ENCODE data around the gene CACNB2. TPM values are rescaled to one million over a fixed set of nuclear protein-coding genes. Genes with fewer than 3 reads are reported as not detected.

CACNB2 gene
- total RNA-seq, 2 experiments from 2014 or later: not detected

DNA sequence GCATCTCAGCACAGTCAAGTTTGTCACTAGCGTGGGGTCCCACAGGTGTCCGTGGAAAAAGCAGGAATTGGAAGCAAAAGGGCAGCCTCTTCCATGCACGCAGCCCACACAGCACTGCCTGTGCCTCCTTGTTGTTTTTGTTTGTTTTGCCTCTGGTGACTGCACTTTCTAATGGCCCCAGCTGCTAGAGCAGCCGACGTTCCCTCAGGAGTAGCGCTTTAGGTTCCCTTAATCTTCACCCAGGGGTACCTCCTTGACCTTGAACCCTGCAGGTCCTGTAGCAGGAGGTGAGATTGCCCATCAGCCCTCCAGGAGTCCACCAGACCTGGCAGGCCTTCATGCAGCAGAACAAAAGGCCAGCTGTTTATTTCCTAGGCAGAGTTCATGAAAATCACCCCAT is 210.1 kb downstream of the CACNB2 start:
- no peak for DNase-seq
- Mint-ChIP-seq H3K9me3 (no peaks in the 10 kb centered on the region), H3K4me1 (ENCODE audit: low read depth) (no peaks in the 10 kb centered on the region), H3K36me3 (ENCODE audit: low read depth) (no peaks in the 10 kb centered on the region), H3K27me3 (ENCODE audit: low read depth) (no peaks in the 10 kb centered on the region), H3K27ac (no peak overlapping the region), H3K4me3 (no peak overlapping the region)
- CTCF ChIA-PET: no interaction called here
- intact Hi-C loops (cut with micrococcal nuclease): no loop called here

DNA sequence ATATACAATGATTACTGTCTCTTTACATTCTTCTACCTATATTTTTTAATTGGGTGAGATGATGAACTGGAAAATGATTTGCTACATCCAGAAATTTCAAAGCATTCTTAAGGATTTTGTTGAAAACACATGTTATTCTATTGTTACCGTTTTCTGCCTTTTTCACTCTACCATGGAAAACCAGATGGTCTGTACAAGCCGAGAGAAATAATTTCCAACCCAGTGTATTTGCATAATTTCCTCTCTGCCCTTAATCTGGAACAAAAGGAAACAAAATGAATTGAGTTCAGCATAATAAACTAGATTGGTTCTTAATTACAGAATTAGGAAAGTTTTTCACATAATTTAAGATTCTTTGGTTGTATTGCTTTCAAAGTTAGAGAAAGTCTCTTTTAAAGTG is 211.2 kb downstream of the CACNB2 start:
- no peaks in the 10 kb centered on the region for H3K9me3 Mint-ChIP-seq
- intact Hi-C loops (cut with micrococcal nuclease): no loop called here
- CTCF ChIA-PET: no interaction called here

GRCh38 chr10:18352175-18352574 is 212.0 kb downstream of the CACNB2 start:
- CTCF ChIA-PET: no interaction called here
- intact Hi-C loops (cut with micrococcal nuclease): no loop called here
- Mint-ChIP-seq H3K4me1 (ENCODE audit: low read depth) (no peaks in the 10 kb centered on the region), H3K9me3 (no peaks in the 10 kb centered on the region), H3K36me3 (ENCODE audit: low read depth) (no peaks in the 10 kb centered on the region), H3K27me3 (ENCODE audit: low read depth) (no peaks in the 10 kb centered on the region), H3K27ac (no peak overlapping the region), H3K4me3 (no peak overlapping the region)
- no peak for DNase-seq

More for the DNA sequence above, 211.2 kb downstream of the CACNB2 start:
- Mint-ChIP-seq H3K4me3 (no peak overlapping the region), H3K4me1 (ENCODE audit: low read depth) (no peaks in the 10 kb centered on the region), H3K36me3 (ENCODE audit: low read depth) (no peaks in the 10 kb centered on the region), H3K27me3 (ENCODE audit: low read depth) (no peaks in the 10 kb centered on the region), H3K27ac (no peak overlapping the region)
- no peak for DNase-seq

DNA sequence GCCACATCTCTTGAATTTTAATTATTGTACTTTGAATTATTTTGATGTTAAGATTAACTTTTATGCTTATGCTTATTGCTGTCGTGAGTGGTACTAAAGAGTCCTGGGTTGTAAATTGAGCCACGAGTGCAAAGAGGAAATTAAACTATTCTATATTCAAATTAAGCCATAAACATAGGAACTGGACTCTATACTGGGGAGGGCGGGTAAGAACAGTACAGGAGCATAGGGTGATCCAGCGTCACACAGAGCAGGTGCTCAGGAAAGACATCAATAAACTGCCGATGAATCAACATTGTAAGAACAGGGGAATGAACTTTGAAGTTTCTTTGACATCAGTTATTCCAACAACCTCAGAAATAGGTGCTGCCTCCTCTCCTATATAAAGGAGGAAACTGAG is 219.6 kb downstream of the CACNB2 start:
- Mint-ChIP-seq H3K4me1 (ENCODE audit: low read depth) (no peaks in the 10 kb centered on the region), H3K9me3 (no peaks in the 10 kb centered on the region), H3K36me3 (ENCODE audit: low read depth) (no peaks in the 10 kb centered on the region), H3K27me3 (ENCODE audit: low read depth) (peaks cover 8% of the 10 kb centered on the region), H3K4me3 (no peak overlapping the region), H3K27ac (no peak overlapping the region)
- CTCF ChIA-PET: no interaction called here
- intact Hi-C loops (cut with micrococcal nuclease): no loop called here
- DNase-seq: no peak

DNA sequence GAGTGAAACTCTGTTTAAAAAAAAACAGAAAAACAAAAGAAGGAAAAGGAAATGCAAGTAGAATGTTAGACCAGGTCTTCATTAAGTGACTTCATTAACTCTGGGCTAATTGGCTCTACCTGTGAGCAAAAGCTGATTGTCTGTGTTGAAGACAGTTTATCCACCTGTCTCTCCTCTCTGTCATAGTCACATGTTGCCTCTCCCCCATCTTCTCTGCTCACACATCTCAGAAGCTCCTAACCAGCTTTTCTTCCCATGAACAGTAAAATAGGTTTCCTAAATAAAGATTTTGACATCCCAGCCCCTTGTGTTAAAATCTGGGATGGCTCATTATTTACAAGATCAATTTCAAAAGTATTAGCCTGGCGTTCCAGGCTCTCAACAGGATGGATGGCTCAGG is 222.7 kb downstream of the CACNB2 start:
- intact Hi-C loops (cut with micrococcal nuclease): no loop called here

DNA sequence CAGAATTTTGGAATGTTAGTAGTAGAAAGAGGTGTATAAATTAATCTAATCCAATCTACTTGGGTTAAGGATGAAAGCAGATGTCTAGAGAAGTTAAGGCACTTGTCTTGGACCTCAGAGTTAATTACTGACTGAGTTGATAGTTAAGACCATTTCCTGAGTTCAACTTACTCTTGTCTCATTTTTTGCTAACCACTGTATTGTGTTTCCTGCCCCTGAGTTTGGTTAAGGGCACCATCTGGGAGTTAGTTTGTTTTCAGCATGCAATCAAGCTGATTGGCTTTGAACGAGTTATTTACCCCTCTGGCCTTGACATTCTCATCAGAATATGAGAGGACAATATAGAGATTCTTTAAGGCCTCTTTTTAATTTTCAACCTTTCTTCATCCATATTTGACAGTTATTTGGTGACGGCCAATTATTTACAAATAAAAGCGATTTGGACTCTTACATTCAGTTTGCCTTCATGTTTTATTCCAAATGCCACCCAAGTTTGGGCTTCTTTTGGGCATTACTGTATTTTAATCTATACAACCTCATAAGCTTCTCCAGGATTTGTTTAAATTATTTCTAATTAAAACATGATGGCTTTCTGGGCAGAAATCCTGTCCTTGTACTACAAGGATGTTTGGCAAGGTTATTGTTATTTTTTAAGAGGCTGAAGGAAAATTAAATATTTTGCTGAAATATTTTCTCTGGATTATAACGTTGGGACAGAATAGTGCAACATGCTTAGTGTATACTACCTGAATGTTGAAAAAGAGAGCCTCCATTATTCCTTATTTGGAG is 225.0 kb downstream of the CACNB2 start:
- H3K9me3 Mint-ChIP-seq: no peaks in the 10 kb centered on the region
- no peaks in the 10 kb centered on the region for H3K4me1 Mint-ChIP-seq (ENCODE audit: low read depth)
- peaks cover 8% of the 10 kb centered on the region for H3K27me3 Mint-ChIP-seq (ENCODE audit: low read depth)
- H3K36me3 Mint-ChIP-seq (ENCODE audit: low read depth): no peaks in the 10 kb centered on the region
- no peak for DNase-seq
- H3K4me3 Mint-ChIP-seq: no peak overlapping the region
- CTCF ChIA-PET: no interaction called here
- intact Hi-C loops (cut with micrococcal nuclease): no loop called here
- no peak overlapping the region for H3K27ac Mint-ChIP-seq

More for the DNA sequence above, 222.7 kb downstream of the CACNB2 start:
- H3K36me3 Mint-ChIP-seq (ENCODE audit: low read depth): no peaks in the 10 kb centered on the region
- no peaks in the 10 kb centered on the region for H3K9me3 Mint-ChIP-seq
- no peak for DNase-seq
- H3K4me3 Mint-ChIP-seq: no peak overlapping the region
- H3K27me3 Mint-ChIP-seq (ENCODE audit: low read depth): peaks cover 8% of the 10 kb centered on the region
- CTCF ChIA-PET: interaction anchor here (0.9 kb wide), 1 partner anchor 9 kb away, joined by 4 read pairs; no protein-coding TSS in a partner anchor
- no peak overlapping the region for H3K27ac Mint-ChIP-seq
- no peaks in the 10 kb centered on the region for H3K4me1 Mint-ChIP-seq (ENCODE audit: low read depth)

GRCh38 chr10:18367840-18368239 is 227.6 kb downstream of the CACNB2 start:
- Mint-ChIP-seq H3K36me3 (ENCODE audit: low read depth) (no peaks in the 10 kb centered on the region), H3K27me3 (ENCODE audit: low read depth) (peaks cover 8% of the 10 kb centered on the region), H3K9me3 (no peaks in the 10 kb centered on the region)

DNA sequence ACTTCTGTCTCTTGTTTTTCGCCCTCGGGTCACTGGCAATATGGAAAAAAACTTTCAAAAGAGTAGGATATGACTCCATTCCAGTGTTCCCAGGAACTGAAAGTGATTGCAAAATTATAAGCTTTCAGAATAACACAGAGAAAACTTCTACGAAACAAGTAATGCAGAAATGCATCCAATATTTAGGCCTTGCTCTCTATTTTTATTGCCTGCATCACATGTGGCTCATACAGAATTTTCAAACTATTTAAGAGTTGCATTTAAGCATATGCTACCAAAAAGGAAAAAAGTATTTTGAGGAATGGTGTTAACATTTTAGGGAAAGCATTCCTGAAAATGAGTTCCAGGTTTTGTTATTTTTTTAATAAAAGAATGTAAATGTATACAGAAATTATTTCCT is 228.0 kb downstream of the CACNB2 start:
- Mint-ChIP-seq H3K36me3 (ENCODE audit: low read depth) (no peaks in the 10 kb centered on the region), H3K27ac (no peak overlapping the region), H3K4me1 (ENCODE audit: low read depth) (no peaks in the 10 kb centered on the region), H3K4me3 (no peak overlapping the region), H3K27me3 (ENCODE audit: low read depth) (peaks cover 7% of the 10 kb centered on the region), H3K9me3 (no peaks in the 10 kb centered on the region)
- no peak for DNase-seq
- CTCF ChIA-PET: no interaction called here
- intact Hi-C loops (cut with micrococcal nuclease): no loop called here

More at GRCh38 chr10:18367840-18368239, 227.6 kb downstream of the CACNB2 start:
- Mint-ChIP-seq H3K4me1 (ENCODE audit: low read depth) (no peaks in the 10 kb centered on the region), H3K27ac (no peak overlapping the region), H3K4me3 (no peak overlapping the region)
- intact Hi-C loops (cut with micrococcal nuclease): no loop called here
- CTCF ChIA-PET: no interaction called here
- no peak for DNase-seq

DNA sequence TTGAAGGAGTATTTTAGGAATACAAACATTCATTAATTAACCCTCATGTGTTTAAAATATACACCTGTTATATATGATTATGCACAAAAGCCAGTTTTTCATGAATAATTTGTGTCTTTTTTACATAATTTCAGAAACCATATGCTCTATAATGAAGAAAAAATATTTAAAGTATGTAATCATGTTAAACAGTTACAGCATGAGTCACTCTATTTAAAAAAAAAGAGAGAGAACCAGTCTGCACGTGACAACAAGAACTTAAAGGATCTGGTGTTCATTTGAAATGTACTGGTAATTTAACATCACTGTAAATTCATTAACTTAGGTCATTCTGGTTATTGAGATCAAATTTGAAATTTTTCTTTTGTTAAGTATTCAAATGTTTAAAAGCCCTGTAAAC is 228.5 kb downstream of the CACNB2 start:
- H3K9me3 Mint-ChIP-seq: no peaks in the 10 kb centered on the region
- CTCF ChIA-PET: no interaction called here
- intact Hi-C loops (cut with micrococcal nuclease): no loop called here
- DNase-seq: no peak
- H3K4me1 Mint-ChIP-seq (ENCODE audit: low read depth): no peaks in the 10 kb centered on the region
- no peak overlapping the region for H3K4me3 Mint-ChIP-seq
- no peaks in the 10 kb centered on the region for H3K36me3 Mint-ChIP-seq (ENCODE audit: low read depth)
- H3K27ac Mint-ChIP-seq: no peak overlapping the region
- H3K27me3 Mint-ChIP-seq (ENCODE audit: low read depth): peaks cover 6% of the 10 kb centered on the region

DNA sequence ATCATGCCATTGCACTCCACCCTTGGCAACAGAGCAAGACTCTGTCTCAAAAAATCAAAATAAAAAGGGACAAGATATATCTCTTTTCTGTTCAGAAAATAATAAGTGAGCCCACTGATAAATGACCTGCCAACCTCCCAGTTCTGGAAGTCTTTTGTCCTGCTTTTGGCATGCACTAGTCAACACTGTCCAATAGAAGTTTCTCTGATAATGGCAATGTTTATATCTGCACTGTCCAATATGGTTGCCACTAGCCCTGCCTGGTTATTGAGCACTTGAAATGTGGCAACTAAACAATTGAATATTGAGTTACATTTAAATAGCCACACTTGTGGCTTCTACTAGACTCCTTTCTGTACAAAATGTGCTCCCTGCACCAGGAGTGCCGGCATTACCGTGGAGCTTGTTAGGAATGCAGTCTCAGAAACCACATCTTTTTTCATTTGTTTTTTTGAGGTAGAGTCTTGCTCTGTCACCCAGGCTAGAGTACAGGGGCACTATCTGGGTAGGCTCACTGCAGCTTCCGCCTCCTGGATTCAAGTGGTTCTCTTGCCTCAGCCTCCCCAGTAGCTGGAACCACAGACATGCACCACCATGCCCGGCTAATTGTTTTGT is 229.7 kb downstream of the CACNB2 start:
- H3K4me3 Mint-ChIP-seq: no peak overlapping the region
- no peaks in the 10 kb centered on the region for H3K9me3 Mint-ChIP-seq
- no peaks in the 10 kb centered on the region for H3K27me3 Mint-ChIP-seq (ENCODE audit: low read depth)
- no peaks in the 10 kb centered on the region for H3K4me1 Mint-ChIP-seq (ENCODE audit: low read depth)
- intact Hi-C loops (cut with micrococcal nuclease): no loop called here
- DNase-seq: no peak
- no peaks in the 10 kb centered on the region for H3K36me3 Mint-ChIP-seq (ENCODE audit: low read depth)
- no peak overlapping the region for H3K27ac Mint-ChIP-seq
- CTCF ChIA-PET: no interaction called here

DNA sequence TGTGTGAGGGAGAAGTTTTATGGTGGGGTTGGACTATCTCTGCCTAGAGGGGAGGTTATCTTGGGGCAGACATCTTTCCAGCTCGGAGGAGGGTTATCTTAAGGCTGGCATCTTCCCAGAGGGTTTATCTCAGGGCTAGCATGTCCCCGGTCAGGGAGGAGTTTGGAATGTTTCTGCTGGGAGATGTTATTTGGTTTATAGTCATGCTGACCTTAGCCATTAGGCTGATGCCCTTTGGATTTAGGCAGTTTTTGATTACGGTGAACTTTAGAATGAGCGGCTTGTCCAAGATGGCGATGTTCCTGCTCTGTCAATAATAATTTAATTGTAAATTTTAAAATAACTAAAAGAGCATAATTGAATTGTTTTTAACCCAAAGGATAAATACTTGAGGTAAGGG is 236.4 kb downstream of the CACNB2 start:
- H3K36me3 Mint-ChIP-seq (ENCODE audit: low read depth): no peaks in the 10 kb centered on the region
- no peak overlapping the region for H3K27ac Mint-ChIP-seq
- intact Hi-C loops (cut with micrococcal nuclease): no loop called here
- no peak for DNase-seq
- peaks cover 4% of the 10 kb centered on the region for H3K27me3 Mint-ChIP-seq (ENCODE audit: low read depth)
- H3K4me1 Mint-ChIP-seq (ENCODE audit: low read depth): no peaks in the 10 kb centered on the region
- H3K9me3 Mint-ChIP-seq: no peaks in the 10 kb centered on the region
- CTCF ChIA-PET: no interaction called here
- no peak overlapping the region for H3K4me3 Mint-ChIP-seq

DNA sequence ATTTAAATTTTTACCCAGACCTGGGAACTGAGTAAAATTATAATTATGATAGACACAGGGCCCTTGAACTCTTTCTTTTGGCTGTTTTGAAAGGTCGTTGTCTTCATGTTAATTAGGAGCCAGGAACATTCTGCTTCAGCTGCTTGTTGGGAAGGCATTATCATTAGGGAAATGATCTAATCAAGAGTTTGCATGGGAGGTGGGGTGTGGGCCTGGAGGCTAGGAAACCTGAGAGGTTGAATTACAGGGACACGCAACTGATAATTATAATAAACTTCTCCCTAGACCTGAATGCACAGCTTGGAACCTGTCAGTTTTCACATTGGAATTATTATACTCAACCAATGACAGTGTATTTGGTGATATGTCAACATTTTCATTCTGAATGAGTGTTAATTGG is 237.7 kb downstream of the CACNB2 start:
- no peak for DNase-seq
- Mint-ChIP-seq H3K36me3 (ENCODE audit: low read depth) (no peaks in the 10 kb centered on the region), H3K4me1 (ENCODE audit: low read depth) (no peaks in the 10 kb centered on the region), H3K9me3 (no peaks in the 10 kb centered on the region), H3K4me3 (no peak overlapping the region), H3K27me3 (ENCODE audit: low read depth) (peaks cover 4% of the 10 kb centered on the region), H3K27ac (no peak overlapping the region)
- CTCF ChIA-PET: no interaction called here
- intact Hi-C loops (cut with micrococcal nuclease): no loop called here

GRCh38 chr10:18378766-18379165 is 238.5 kb downstream of the CACNB2 start:
- Mint-ChIP-seq H3K9me3 (no peaks in the 10 kb centered on the region), H3K4me1 (ENCODE audit: low read depth) (no peaks in the 10 kb centered on the region), H3K4me3 (no peak overlapping the region), H3K36me3 (ENCODE audit: low read depth) (no peaks in the 10 kb centered on the region), H3K27ac (no peak overlapping the region), H3K27me3 (ENCODE audit: low read depth) (peaks cover 4% of the 10 kb centered on the region)
- CTCF ChIA-PET: no interaction called here
- DNase-seq: no peak
- intact Hi-C loops (cut with micrococcal nuclease): no loop called here

All from activated naive CD4-positive, alpha-beta T cell treated with anti-CD3 and anti-CD28 coated beads for 36 hours (primary cell).